ENCODE measurements around the gene GREB1L. TPM values are rescaled to one million over a fixed set of nuclear protein-coding genes. Genes with fewer than 3 reads are reported as not detected.

GREB1L gene
- total RNA-seq, 1 donor from 2014 or later: 8.6 TPM

DNA sequence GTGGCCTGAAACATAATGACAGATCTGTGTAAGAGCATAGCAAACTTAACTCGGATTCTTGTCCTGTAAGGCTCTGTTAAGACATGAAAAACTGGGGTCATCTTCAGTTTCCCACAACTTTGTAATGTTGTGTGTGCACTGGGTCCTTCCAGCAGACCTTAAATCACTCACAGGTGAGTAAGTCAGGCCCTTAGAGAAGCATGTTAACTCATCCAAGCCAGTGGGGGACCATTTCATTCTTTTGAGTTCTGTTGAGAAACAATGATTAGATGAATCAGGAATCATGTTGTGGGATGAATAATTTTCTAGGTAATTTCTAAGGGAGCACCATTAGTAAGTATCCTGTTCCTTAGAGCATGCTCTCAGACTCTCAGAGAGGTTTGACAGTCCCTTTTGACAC lies 191.4 kb downstream of the GREB1L start:
- Mint-ChIP-seq H3K9me3 (ENCODE audit: low read depth) (no peaks in the 10 kb centered on the region), H3K27me3 (no peaks in the 10 kb centered on the region), H3K4me3 (ENCODE audit: low read depth) (no peak overlapping the region), H3K27ac (peak overlapping the region; percentile 52), H3K36me3 (ENCODE audit: insufficient read depth) (no peaks in the 10 kb centered on the region), H3K4me1 (ENCODE audit: low read depth) (no peaks in the 10 kb centered on the region)
- no peak for DNase-seq (ENCODE audit: low spot score, unreplicated experiment)
- no peak for TF ChIP-seq CTCF (IDR thresholded peaks at IDR 0.05; ENCODE audit: unreplicated experiment)

DNA sequence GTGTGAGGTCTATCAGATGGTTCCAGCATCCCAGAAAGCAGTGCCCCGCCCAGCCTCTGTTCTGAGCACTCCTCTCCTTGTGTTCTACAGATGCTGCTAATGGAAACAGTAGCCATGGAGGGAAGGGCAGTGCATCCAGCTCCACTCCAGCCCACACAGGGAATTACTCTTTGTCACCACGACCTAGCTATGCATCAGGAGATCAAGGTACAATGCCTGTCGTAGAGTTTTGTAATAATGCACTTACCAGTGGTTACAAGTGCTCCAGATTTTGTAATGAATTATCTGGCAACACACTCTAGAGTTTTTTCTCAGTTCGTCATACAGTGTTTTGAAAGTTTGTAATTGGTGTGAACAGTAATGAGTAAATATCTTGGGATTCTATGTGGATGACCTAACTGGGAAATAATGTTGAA lies 197.4 kb downstream of the GREB1L start:
- no peaks in the 10 kb centered on the region for H3K9me3 Mint-ChIP-seq (ENCODE audit: low read depth)
- no peaks in the 10 kb centered on the region for H3K27me3 Mint-ChIP-seq
- TF ChIP-seq CTCF (IDR thresholded peaks at IDR 0.05; ENCODE audit: unreplicated experiment): no peak
- no peaks in the 10 kb centered on the region for H3K4me1 Mint-ChIP-seq (ENCODE audit: low read depth)
- no peak for DNase-seq (ENCODE audit: low spot score, unreplicated experiment)
- no peaks in the 10 kb centered on the region for H3K36me3 Mint-ChIP-seq (ENCODE audit: insufficient read depth)
- no peak overlapping the region for H3K27ac Mint-ChIP-seq
- H3K4me3 Mint-ChIP-seq (ENCODE audit: low read depth): no peak overlapping the region

DNA sequence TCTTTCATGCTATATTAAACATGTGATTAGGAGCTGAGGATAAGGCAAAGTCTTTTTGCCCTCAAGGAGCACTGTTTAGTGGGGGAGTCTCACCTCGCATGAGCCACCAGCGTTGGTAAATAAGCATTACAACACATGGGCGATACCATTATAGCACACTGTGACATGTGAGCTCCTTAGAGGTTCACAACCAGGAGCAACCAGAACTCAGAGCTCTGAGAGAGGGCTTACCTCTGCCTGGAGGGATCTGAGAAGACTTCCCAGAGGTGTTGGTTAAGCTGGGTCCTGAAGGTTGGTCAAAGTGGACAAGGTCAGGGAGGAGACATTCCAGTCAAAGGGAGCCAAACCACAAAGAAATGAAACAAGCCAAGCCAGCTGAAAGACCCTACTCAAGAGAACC lies 199.6 kb downstream of the GREB1L start:
- DNase-seq (ENCODE audit: low spot score, unreplicated experiment): no peak
- no peak for TF ChIP-seq CTCF (IDR thresholded peaks at IDR 0.05; ENCODE audit: unreplicated experiment)
- Mint-ChIP-seq H3K27ac (no peak overlapping the region), H3K4me1 (ENCODE audit: low read depth) (no peaks in the 10 kb centered on the region), H3K36me3 (ENCODE audit: insufficient read depth) (no peaks in the 10 kb centered on the region), H3K27me3 (no peaks in the 10 kb centered on the region), H3K9me3 (ENCODE audit: low read depth) (no peaks in the 10 kb centered on the region), H3K4me3 (ENCODE audit: low read depth) (no peak overlapping the region)

GRCh38 chr18:21443776-21444464 lies 201.9 kb downstream of the GREB1L start:
- no peak overlapping the region for H3K4me3 Mint-ChIP-seq (ENCODE audit: low read depth)
- no peaks in the 10 kb centered on the region for H3K36me3 Mint-ChIP-seq (ENCODE audit: insufficient read depth)
- no peak for DNase-seq (ENCODE audit: low spot score, unreplicated experiment)
- no peak overlapping the region for H3K27ac Mint-ChIP-seq
- no peaks in the 10 kb centered on the region for H3K4me1 Mint-ChIP-seq (ENCODE audit: low read depth)
- no peaks in the 10 kb centered on the region for H3K9me3 Mint-ChIP-seq (ENCODE audit: low read depth)
- TF ChIP-seq CTCF (IDR thresholded peaks at IDR 0.05; ENCODE audit: unreplicated experiment): no peak
- H3K27me3 Mint-ChIP-seq: no peaks in the 10 kb centered on the region

- peak overlapping the region; percentile 1 for H3K27ac Mint-ChIP-seq
- peak; percentile 70 for TF ChIP-seq CTCF (IDR thresholded peaks at IDR 0.05; ENCODE audit: unreplicated experiment)
- no peaks in the 10 kb centered on the region for H3K9me3 Mint-ChIP-seq (ENCODE audit: low read depth)
- H3K4me1 Mint-ChIP-seq (ENCODE audit: low read depth): no peaks in the 10 kb centered on the region
- no peaks in the 10 kb centered on the region for H3K27me3 Mint-ChIP-seq
- DNase-seq (ENCODE audit: low spot score, unreplicated experiment): no peak
- H3K4me3 Mint-ChIP-seq (ENCODE audit: low read depth): no peak overlapping the region
- H3K36me3 Mint-ChIP-seq (ENCODE audit: insufficient read depth): no peaks in the 10 kb centered on the region
Observed at GRCh38 chr18:21444465-21445212, 202.6 kb downstream of the GREB1L start.
